Mucosa of descending colon (tissue), 3 donors: ENCODE measurements around the gene RALA. TPM values are rescaled to one million over a fixed set of nuclear protein-coding genes. Genes with fewer than 3 reads are reported as not detected.

Source experiments
- ATAC-seq: fragments of 200-7000 bp; cut with Tn5 transposase; one replicate; pipeline ENCODE4 v1.9.1; 2020; ENCODE audit warnings: mild to moderate bottlenecking, moderate library complexity
- DNase-seq, 3 donors: peaks; one replicate each; pipeline ENCODE4 v3.0.0-alpha.2; 2020
- H3K36me3 ChIP-seq: fragments of 200-600 bp; one replicate; pipeline ENCODE4 v1.8.0; 2021; ENCODE audit warnings: low read depth, mild to moderate bottlenecking
- H3K4me1 ChIP-seq: fragments of 200-600 bp; one replicate; pipeline ENCODE4 v1.8.0; 2021; ENCODE audit warnings: low read depth, mild to moderate bottlenecking
- H3K4me3 ChIP-seq: fragments of 200-600 bp; one replicate; pipeline ENCODE4 v1.8.0; 2021; ENCODE audit warnings: mild to moderate bottlenecking
- H3K9me3 ChIP-seq: fragments of 200-600 bp; one replicate; pipeline ENCODE4 v1.8.0; 2021; ENCODE audit warnings: mild to moderate bottlenecking
- intact Hi-C, 2 donors: fragments of 100-400 bp; cut with DNase I in 1 of 2; cut with micrococcal nuclease in 1 of 2; formaldehyde crosslinking; loops; one replicate each; pipeline versions ENCODE4 v1.11.0 to v1.11.1; 2022; cut with DNase I, micrococcal nuclease
- total RNA-seq, 3 donors: library from RNA; stranded (reverse); fragmentation: NEBNext Ultra II Directional in 2 of 3; extraction: Animal tissue kit (Norgen Biotek cat#: 25700) in 2 of 3; gene quantifications; one replicate each; pipeline versions ENCODE4 v1.2.1 to v1.2.4, GENCODE V29; 2021 to 2023
- TF ChIP-seq, protein P1 (sequence below): fragments of 200-600 bp; IDR thresholded peaks from one replicate; pipeline ENCODE4 v1.8.0; 2022; ENCODE audit warnings: antibody characterized with exemption, mild to moderate bottlenecking
- donor health status: DM: no; HTN: no; CAD: no; lungs with moderate emphysema.
- donor health status: DM: no; HTN: no; CAD: no.
- donor health status: DM: no; HTN: yes; CAD: no.

Gene RALA
- total RNA-seq, 3 donors from 2014 or later: 35.6 to 52.5 (median 50.3) TPM

- intact Hi-C loops: no loop called here
These were observed 86.5 kb downstream of the RALA start for GRCh38 chr7:39709768-39710311.

DNA sequence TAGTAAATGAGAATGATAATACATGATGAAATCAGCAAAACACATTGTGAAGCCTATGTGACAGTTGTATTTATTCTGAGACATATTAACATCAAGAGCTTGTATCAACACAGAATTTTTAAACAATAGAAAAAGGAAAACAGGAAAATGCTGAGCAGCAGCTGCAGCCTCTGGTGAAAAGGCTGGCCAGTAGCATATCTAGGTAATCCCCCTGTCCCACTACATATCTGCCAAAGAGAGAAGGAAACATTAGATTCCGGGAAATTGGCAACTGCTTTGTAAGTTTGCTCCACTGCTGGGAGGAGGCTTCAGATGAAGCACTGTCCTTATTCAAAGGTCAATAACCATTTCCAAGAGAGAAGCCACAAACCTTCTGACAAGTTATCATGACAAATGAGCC lies 89.4 kb downstream of the RALA start:
- intact Hi-C loops: no loop called here
- H3K36me3 ChIP-seq: no peaks in the 10 kb centered on the region
- H3K4me1 ChIP-seq: no peaks in the 10 kb centered on the region
- ATAC-seq (no peak), DNase-seq (no peak)
- TF ChIP-seq, protein P1, sequence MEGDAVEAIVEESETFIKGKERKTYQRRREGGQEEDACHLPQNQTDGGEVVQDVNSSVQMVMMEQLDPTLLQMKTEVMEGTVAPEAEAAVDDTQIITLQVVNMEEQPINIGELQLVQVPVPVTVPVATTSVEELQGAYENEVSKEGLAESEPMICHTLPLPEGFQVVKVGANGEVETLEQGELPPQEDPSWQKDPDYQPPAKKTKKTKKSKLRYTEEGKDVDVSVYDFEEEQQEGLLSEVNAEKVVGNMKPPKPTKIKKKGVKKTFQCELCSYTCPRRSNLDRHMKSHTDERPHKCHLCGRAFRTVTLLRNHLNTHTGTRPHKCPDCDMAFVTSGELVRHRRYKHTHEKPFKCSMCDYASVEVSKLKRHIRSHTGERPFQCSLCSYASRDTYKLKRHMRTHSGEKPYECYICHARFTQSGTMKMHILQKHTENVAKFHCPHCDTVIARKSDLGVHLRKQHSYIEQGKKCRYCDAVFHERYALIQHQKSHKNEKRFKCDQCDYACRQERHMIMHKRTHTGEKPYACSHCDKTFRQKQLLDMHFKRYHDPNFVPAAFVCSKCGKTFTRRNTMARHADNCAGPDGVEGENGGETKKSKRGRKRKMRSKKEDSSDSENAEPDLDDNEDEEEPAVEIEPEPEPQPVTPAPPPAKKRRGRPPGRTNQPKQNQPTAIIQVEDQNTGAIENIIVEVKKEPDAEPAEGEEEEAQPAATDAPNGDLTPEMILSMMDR: no peak
- no peak overlapping the region for H3K4me3 ChIP-seq
- peaks cover 25% of the 10 kb centered on the region for H3K9me3 ChIP-seq

More at GRCh38 chr7:39709768-39710311, 86.5 kb downstream of the RALA start:
- no peak overlapping the region for H3K4me3 ChIP-seq
- DNase-seq (peak in 1 of 3 donors; percentile 20), ATAC-seq (peak; percentile 57)
- H3K36me3 ChIP-seq: no peaks in the 10 kb centered on the region
- H3K9me3 ChIP-seq: peaks cover 18% of the 10 kb centered on the region
- TF ChIP-seq, protein P1: no peak
- H3K4me1 ChIP-seq: no peaks in the 10 kb centered on the region

GRCh38 chr7:39714447-39715091 lies 91.2 kb downstream of the RALA start:
- Histone ChIP-seq H3K36me3 (no peaks in the 10 kb centered on the region), H3K4me3 (no peak overlapping the region), H3K4me1 (no peaks in the 10 kb centered on the region), H3K9me3 (peaks cover 25% of the 10 kb centered on the region)
- TF ChIP-seq, protein P1: no peak
- ATAC-seq (no peak), DNase-seq (no peak)
- intact Hi-C loops: no loop called here

GRCh38 chr7:39720586-39720985 lies 97.2 kb downstream of the RALA start:
- DNase-seq (peak; percentile 64 to 84 (median 70)), ATAC-seq (peak; percentile 99)
- no peaks in the 10 kb centered on the region for H3K36me3 ChIP-seq
- H3K9me3 ChIP-seq: no peaks in the 10 kb centered on the region
- peaks cover 7% of the 10 kb centered on the region for H3K4me1 ChIP-seq
- intact Hi-C loops: no loop called here
- TF ChIP-seq, protein P1: no peak
- no peak overlapping the region for H3K4me3 ChIP-seq

DNA sequence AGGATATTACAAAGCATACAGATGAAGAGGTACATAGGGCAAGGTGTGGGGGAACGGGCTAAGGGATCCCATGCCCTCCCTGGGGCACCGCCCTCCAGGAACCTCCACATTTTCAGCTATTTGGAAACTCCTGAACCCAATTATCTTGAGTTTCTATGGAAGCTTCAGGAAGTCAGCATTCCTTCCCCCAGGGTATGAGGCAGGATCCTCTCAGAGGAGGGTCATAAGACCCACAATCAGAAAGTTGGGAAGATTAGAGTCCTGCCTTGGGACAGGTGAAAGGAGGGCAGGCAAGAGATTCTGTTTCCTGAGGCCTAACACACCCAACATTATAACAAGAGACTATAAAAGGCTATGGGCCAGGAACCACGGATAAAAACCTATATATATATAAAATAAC lies 98.0 kb downstream of the RALA start:
- no peak overlapping the region for H3K4me3 ChIP-seq
- DNase-seq: peak in 1 of 3 donors; percentile 20
- no peaks in the 10 kb centered on the region for H3K36me3 ChIP-seq
- TF ChIP-seq, protein P1: no peak
- ATAC-seq: peak; percentile 10
- H3K4me1 ChIP-seq: peaks cover 7% of the 10 kb centered on the region
- H3K9me3 ChIP-seq: no peaks in the 10 kb centered on the region
- intact Hi-C loops: no loop called here
